B cell (primary cell): Measurements from ENCODE around the gene DCTPP1. TPM values are rescaled to one million over a fixed set of nuclear protein-coding genes. Genes with fewer than 3 reads are reported as not detected.

Experiments used
- ATAC-seq: fragments of 200-7000 bp; cut with Tn5 transposase; one replicate; pipeline ENCODE4 v1.10.0; 2021; ENCODE audit warnings: low read depth, mild to moderate bottlenecking, moderate number of reproducible peaks, moderate library complexity
- CTCF ChIA-PET: fragments of 350-600 bp; sonication (Branson Sonifier 250); formaldehyde crosslinking; loops from one replicate; lab custom pipeline; 2021; ENCODE audit warnings: antibody characterized with exemption, inconsistent platforms; lab: Charles Lee
- POLR2A ChIA-PET: fragments of 350-600 bp; sonication (Branson Sonifier 250); formaldehyde crosslinking; loops from one replicate; lab custom pipeline; 2021; ENCODE audit warnings: antibody characterized with exemption; lab: Charles Lee
- DNase-seq: peaks from one replicate; pipeline ENCODE4 v3.0.0; 2013
- H2AFZ ChIP-seq: 2 replicates; pipeline ENCODE4 v1.6.1; 2012; ENCODE audit warnings: mild to moderate bottlenecking, low read depth, low read length; ENCODE audit not compliant: insufficient read depth, poor library complexity, severe bottlenecking
- H3K27ac ChIP-seq, 2 donors: 1 replicate in 1 of 2; 2 replicates in 1 of 2; pipeline ENCODE4 v1.5.1; 2012 to 2013; ENCODE audit warnings: low read length in 2 of 2, mild to moderate bottlenecking in 2 of 2, moderate library complexity in 1 of 2
- H3K27me3 ChIP-seq, 4 experiments: fragments of 200-600 bp in 1 of 4; sonication (generic) in 1 of 4; replicated peaks in 1 of 4; 1 replicate in 2 of 4; 2 replicates in 2 of 4; pipeline versions ENCODE4 v1.6.1 to v1.7.0; 2013 to 2016; ENCODE audit warnings: low read length in 3 of 4, mild to moderate bottlenecking in 2 of 4, mixed read lengths in 1 of 4, moderate library complexity in 1 of 4; ENCODE audit not compliant: insufficient read depth in 4 of 4, control insufficient read depth in 3 of 4; ENCODE audit errors: control extremely low read depth in 1 of 4
- H3K36me3 ChIP-seq, 2 experiments: replicated peaks in 1 of 2; 1 replicate in 1 of 2; 2 replicates in 1 of 2; pipeline versions ENCODE4 v1.6.1 to v1.7.1; 2013; ENCODE audit warnings: low read length in 1 of 2; ENCODE audit not compliant: insufficient read depth in 2 of 2, control insufficient read depth in 1 of 2; ENCODE audit errors: control extremely low read depth in 1 of 2, extremely low read depth in 1 of 2
- H3K4me1 ChIP-seq, 2 donors: fragments of 200-600 bp in 1 of 2; sonication (generic) in 1 of 2; 1 replicate in 1 of 2; 2 replicates in 1 of 2; pipeline versions ENCODE4 v1.5.1 to v1.6.1; 2013 to 2017; ENCODE audit warnings: low read length in 2 of 2; ENCODE audit not compliant: control insufficient read depth in 2 of 2, insufficient read depth in 2 of 2
- H3K4me2 ChIP-seq: replicated peaks from 2 replicates; pipeline ENCODE3; 2012; ENCODE audit warnings: mild to moderate bottlenecking, low read depth, low read length; ENCODE audit not compliant: poor library complexity, severe bottlenecking
- H3K4me3 ChIP-seq, 5 experiments: fragments of 200-600 bp in 1 of 5; sonication (generic) in 1 of 5; 1 replicate in 3 of 5; 2 replicates in 2 of 5; pipeline versions ENCODE4 v1.5.1 to v1.7.0; 2011 to 2016; ENCODE audit warnings: low read length in 4 of 5, mild to moderate bottlenecking in 4 of 5, low read depth in 2 of 5, control low read depth in 1 of 5, moderate library complexity in 1 of 5; ENCODE audit not compliant: insufficient read depth in 1 of 5; ENCODE audit errors: control extremely low read depth in 1 of 5, extremely low read depth in 1 of 5
- H3K79me2 ChIP-seq: fragments of 200-600 bp; sonication (generic); one replicate; pipeline ENCODE4 v1.6.0; 2016; ENCODE audit warnings: low read length; ENCODE audit not compliant: control insufficient read depth, insufficient read depth
- H3K9ac ChIP-seq: fragments of 200-600 bp; sonication (generic); 2 replicates; pipeline ENCODE4 v1.6.1; 2017; ENCODE audit warnings: mild to moderate bottlenecking, low read length, moderate library complexity
- H3K9me3 ChIP-seq, 3 donors: one replicate each; pipeline versions ENCODE4 v1.6.1 to v1.7.1; 2013; ENCODE audit warnings: low read length in 2 of 3; ENCODE audit not compliant: control insufficient read depth in 2 of 3, insufficient read depth in 1 of 3; ENCODE audit errors: control extremely low read depth in 1 of 3
- H4K20me1 ChIP-seq: 2 replicates; pipeline ENCODE4 v1.6.0; 2012; ENCODE audit warnings: mild to moderate bottlenecking, low read length; ENCODE audit not compliant: insufficient read depth, control insufficient read depth, poor library complexity, severe bottlenecking
- H3K27ac Mint-ChIP-seq: one replicate; pipeline ENCODE4 v1.8.0; 2021; ENCODE audit warnings: mixed read lengths
- H3K27me3 Mint-ChIP-seq: one replicate; pipeline ENCODE4 v1.8.0; 2021; ENCODE audit warnings: mixed read lengths
- H3K4me1 Mint-ChIP-seq: one replicate; pipeline ENCODE4 v1.8.0; 2021; ENCODE audit warnings: mixed read lengths
- H3K4me3 Mint-ChIP-seq: one replicate; pipeline ENCODE4 v1.8.0; 2021; ENCODE audit warnings: mixed read lengths
- H3K9me3 Mint-ChIP-seq: one replicate; pipeline ENCODE4 v1.8.0; 2022; ENCODE audit warnings: mixed read lengths; ENCODE audit not compliant: insufficient read depth
- EZH2 ChIP-seq: IDR thresholded peaks from 2 replicates; pipeline ENCODE4 v1.6.1; 2012; ENCODE audit warnings: borderline replicate concordance, low read depth, mild to moderate bottlenecking, moderate library complexity, low read length; ENCODE audit not compliant: insufficient read depth, poor library complexity, severe bottlenecking
- WGBS: methylation state at CpG from one replicate; pipeline ENCODE4 v1.1.5; 2013; ENCODE audit warnings: missing lambda C conversion rate; ENCODE audit not compliant: insufficient coverage; 5-methylcytosine and 5-hydroxymethylcytosine counted together
- intact Hi-C: fragments of 100-400 bp; cut with micrococcal nuclease; formaldehyde crosslinking; loops from one replicate; pipeline ENCODE4 v1.10.0; 2022
- polyA plus RNA-seq: library from polyadenylated mRNA; depleted of rRNA; stranded (reverse); fragments of >200 nt; gene quantifications from 2 replicates; pipeline ENCODE4 v1.2.3, GENCODE V29; 2012
- total RNA-seq, 2 donors: library from RNA; stranded (reverse); fragments of 120-200 nt in 1 of 2; gene quantifications; 1 replicate in 1 of 2; 2 replicates in 1 of 2; pipeline versions ENCODE4 v1.2.3 to v1.2.4, GENCODE V29; 2013 to 2022
- TF ChIP-seq, protein P1 (sequence below): fragments of 200-600 bp; IDR thresholded peaks from one replicate; pipeline ENCODE4 v1.8.0; 2022; ENCODE audit warnings: antibody characterized with exemption, mild to moderate bottlenecking

DCTPP1 gene
- total and polyA plus RNA-seq, 2 donors (not counting 1 experiment from before 2014, with no cell fraction given): 25.0 to 30.3 TPM

DNA sequence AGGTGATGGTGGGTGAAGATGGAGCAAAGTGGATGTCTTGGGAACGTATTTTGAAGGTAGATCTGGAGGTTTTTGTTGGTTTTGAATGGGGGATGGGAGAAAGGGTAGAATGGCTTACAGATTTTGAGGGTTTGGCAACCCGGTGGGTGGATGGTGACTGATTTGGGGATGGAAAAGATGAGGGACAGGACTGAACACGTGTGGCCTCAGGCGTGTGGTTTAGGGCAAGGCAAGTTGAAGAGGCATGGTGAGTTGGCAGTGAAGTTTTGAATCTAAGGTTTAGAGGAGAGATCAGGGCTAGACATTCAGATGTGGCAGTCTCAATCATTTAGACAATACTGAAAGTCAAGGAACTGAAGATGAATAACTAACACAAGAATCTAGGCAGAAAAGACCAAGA, 5.0 kb upstream of the DCTPP1 start:
- Mint-ChIP-seq H3K4me1 (peaks cover 16% of the 10 kb centered on the region), H3K9me3 (no peaks in the 10 kb centered on the region), H3K27ac (no peak overlapping the region), H3K27me3 (no peaks in the 10 kb centered on the region), H3K4me3 (no peak overlapping the region)
- Histone ChIP-seq H3K9ac (no peak overlapping the region), H3K9me3 (no peaks in the 10 kb centered on the region), H4K20me1 (no peaks in the 10 kb centered on the region), H3K36me3 (no peaks in the 10 kb centered on the region), H2AFZ (no peak overlapping the region), H3K79me2 (peaks cover under 1% of the 10 kb centered on the region), H3K4me2 (no peak overlapping the region), H3K4me3 (no peak overlapping the region), H3K27me3 (no peaks in the 10 kb centered on the region), H3K4me1 (peaks cover 18 to 20% of the 10 kb centered on the region in 2 donors), H3K27ac (no peak overlapping the region)
- ChIA-PET CTCF (interaction anchor here (0.9 to 1.2 kb wide), 2 partner anchors 25 to 134 kb away, joined by 4 to 5 read pairs; no protein-coding TSS in a partner anchor), POLR2A (no interaction called here)
- WGBS: 70% methylated on average over 4 of the region's 4 CpGs
- TF ChIP-seq, protein P1, sequence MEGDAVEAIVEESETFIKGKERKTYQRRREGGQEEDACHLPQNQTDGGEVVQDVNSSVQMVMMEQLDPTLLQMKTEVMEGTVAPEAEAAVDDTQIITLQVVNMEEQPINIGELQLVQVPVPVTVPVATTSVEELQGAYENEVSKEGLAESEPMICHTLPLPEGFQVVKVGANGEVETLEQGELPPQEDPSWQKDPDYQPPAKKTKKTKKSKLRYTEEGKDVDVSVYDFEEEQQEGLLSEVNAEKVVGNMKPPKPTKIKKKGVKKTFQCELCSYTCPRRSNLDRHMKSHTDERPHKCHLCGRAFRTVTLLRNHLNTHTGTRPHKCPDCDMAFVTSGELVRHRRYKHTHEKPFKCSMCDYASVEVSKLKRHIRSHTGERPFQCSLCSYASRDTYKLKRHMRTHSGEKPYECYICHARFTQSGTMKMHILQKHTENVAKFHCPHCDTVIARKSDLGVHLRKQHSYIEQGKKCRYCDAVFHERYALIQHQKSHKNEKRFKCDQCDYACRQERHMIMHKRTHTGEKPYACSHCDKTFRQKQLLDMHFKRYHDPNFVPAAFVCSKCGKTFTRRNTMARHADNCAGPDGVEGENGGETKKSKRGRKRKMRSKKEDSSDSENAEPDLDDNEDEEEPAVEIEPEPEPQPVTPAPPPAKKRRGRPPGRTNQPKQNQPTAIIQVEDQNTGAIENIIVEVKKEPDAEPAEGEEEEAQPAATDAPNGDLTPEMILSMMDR: no peak
- no peak for TF ChIP-seq EZH2
- ATAC-seq (no peak), DNase-seq (no peak)
- intact Hi-C loops: loop anchor here (5.0 kb wide), 2 partner anchors 37 to 262 kb away; partner anchors contain the start of genes ITGAL and SRCAP

DNA sequence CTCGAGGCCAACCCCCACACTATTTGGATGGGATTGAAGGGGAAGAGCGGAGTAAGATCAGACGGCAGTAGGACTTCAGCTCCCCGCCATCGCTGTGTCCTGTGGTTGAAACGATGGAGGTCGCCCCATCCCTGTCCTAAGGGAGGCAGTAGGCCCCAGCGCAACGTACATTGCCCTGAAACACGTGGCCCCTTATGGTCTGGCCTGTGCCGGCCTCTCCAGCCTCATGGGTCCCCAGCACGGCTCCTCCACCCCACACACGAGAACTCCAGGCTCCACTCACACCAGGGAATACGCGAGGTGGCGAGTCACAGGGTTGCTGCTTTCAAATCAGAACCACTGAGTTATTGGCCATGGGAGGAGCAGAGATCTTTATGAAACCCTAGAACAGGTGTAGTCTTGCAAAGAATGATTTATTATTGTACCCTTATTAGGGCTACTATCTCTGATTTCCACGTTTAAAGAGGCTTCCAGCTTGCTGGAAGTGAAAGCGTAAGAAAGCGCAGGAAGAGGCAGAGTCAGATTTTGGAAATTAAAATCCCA, 669 bp upstream of the DCTPP1 start:
- no peaks in the 10 kb centered on the region for H3K9me3 Mint-ChIP-seq
- H3K79me2 ChIP-seq: peaks cover 27% of the 10 kb centered on the region
- peaks cover 5 to 13% of the 10 kb centered on the region in 2 experiments for H3K36me3 ChIP-seq
- H2AFZ ChIP-seq: peak overlapping the region; percentile 93
- POLR2A ChIA-PET: interaction anchor here (0.6 to 2.3 kb wide), 27 partner anchors 10 to 415 kb away, joined by 3 to 18 read pairs (median 4); partner anchors contain the start of genes ALDOA, FBRS, ITGAL and PRR14
- TF ChIP-seq EZH2: no peak
- TF ChIP-seq, protein P1: peak; percentile 29
- H3K4me2 ChIP-seq: peak overlapping the region; percentile 66
- no peaks in the 10 kb centered on the region for H3K9me3 ChIP-seq
- H3K4me1 Mint-ChIP-seq: peaks cover 17% of the 10 kb centered on the region
- WGBS: 53% methylated on average over 11 of the region's 19 CpGs
- H3K27ac Mint-ChIP-seq: no peak overlapping the region
- H3K27me3 Mint-ChIP-seq: no peaks in the 10 kb centered on the region
- intact Hi-C loops: loop anchor here (1.0 to 5.0 kb wide), 10 partner anchors 15 to 267 kb away; partner anchors contain the start of genes ITGAL, SEPHS2, SRCAP and ZNF764
- peak overlapping the region; percentile 79 to 86 for H3K27ac ChIP-seq
- peak overlapping the region; percentile 41 for H3K9ac ChIP-seq
- DNase-seq (no peak), ATAC-seq (peak; percentile 2)
- CTCF ChIA-PET: interaction anchor here (0.6 to 4.7 kb wide), 39 partner anchors 9 to 338 kb away, joined by 3 to 55 read pairs (median 5); partner anchors contain the start of genes SEPHS2, SEPTIN1, TBX6 and ZNF48
- no peaks in the 10 kb centered on the region for H4K20me1 ChIP-seq
- H3K4me1 ChIP-seq: peaks cover 12 to 21% of the 10 kb centered on the region in 2 donors
- H3K4me3 ChIP-seq: peak overlapping the region in 3 of 5 experiments; percentile 5 to 36 (median 22)
- no peaks in the 10 kb centered on the region for H3K27me3 ChIP-seq
- H3K4me3 Mint-ChIP-seq: no peak overlapping the region
